Measurements from ENCODE around the gene LHFPL3.
"Not testable (repeated sequence)": the region's sequence is repeated elsewhere in the genome, so short reads cannot be mapped to it uniquely, and the experiment has no call there.

Gene LHFPL3

DNA sequence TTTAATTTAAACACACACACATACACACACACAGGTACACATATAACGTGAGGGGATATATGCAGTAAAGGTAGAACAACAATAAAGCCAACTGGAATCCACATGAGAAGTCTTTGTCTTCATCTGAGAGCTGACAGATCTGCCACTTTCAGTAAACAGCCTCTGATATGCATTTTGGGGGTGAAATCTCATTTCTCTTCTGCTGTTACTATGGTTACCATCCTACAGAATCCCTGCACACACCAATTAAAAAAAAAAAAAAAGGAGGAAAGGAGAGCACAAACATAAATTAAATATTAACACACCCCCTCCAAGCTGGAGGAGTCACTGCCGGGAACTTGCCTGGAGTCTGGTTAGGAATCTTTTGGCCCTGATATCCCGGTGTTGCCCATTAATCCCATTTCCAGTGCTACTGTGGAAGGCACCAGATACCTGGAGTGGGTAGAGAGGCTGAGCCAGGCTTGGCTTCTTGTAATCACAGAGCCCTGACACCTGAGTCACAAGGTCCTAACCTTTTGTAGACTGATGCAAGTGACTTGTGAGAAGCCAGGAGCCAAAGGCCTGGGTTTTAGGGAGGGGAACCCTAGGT, 169.1 kb downstream of the LHFPL3 start:
- no peak for DNase-seq

DNA sequence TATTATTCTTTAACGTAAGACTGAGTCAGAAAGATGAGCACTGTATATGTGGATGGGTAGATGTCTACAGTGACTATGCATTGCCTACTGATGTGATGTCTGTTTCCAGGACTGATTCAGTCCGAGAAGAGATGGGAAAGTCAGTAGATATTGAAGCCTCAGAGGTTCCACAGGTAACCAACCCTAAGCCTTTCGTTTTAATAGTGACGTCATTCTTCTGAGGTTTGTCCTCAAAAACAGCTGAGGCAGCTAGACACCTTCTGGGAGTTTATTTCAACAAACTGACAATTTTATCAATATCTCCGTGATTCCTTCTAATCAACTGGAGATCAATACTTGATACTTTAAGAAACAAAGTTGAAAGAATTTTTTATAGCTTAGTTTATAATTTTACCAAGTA, 171.6 kb downstream of the LHFPL3 start:
- DNase-seq, result no peak

DNA sequence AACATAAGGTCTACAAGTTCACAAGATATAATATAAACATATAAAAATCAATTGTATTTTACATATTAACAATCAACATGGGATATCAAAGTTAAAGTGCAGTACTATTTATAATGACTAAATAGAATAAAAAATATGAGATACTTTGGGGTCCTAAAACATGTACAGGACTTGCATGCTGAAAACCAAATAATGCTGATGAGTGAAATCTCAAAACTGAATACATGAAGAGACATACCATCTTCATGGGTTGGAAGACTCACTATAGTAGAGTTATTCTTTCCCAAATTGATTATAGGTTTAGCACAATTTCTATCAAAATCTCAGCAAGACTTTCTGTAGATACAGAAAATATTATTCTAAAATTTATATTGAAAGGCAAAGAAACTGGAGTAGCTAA, 181.5 kb downstream of the LHFPL3 start:
- DNase-seq, result no peak

DNA sequence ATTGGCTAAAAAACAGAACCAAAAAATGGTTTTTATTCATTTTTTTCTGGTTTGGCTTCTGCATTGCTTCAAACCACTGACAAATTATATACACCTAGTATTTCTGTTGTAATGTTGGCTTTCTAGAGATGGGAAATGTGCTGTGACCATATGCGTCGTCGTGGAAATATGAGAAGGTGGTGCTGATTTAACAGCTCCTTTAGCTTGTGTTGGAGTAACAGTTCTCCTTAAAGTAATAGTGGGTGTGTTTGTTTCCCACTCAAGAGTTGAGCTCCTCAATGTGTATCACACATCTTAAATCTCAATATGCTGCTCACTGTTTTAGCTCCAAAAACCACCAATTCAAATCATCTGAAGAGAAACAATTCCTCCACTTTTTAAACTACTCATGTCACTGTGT, 196.4 kb downstream of the LHFPL3 start:
- no peak for DNase-seq

DNA sequence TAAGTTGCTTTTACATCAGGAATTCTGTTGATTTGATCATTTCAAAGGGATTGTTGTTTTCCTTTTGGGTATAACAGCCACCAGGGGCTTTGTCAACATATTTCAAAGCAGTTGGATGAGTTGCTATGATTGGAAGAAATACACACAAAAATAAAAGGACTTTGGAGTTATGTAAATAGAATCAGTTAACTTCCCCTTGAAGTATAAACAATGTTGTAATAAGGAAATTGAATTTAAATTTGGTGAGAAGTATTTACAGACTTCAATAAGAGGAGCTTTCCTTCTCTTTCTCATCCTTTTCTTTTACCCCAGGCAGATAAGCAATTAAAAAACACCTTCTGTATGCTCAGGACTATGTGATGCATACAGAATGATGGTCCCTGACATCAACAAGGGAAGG, 199.7 kb downstream of the LHFPL3 start:
- DNase-seq, result no peak

DNA sequence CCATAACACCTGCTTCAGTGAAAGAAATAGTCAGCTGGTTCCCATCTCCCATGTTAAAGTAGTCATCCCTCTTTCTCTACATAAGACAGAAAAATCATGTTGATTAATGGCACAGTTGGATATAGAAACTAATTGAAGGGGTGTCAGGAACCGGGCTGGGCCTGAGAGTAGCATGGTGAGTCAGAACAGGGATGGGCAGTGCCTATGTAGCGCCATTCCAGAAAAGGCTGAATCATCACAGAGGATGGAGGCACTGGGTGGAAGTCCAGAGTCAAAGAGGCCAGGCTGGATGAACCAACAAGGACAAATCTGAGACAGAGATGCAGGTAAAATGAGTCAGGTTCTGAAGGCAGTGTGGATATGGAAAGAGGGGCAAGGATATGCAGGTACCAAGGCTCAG, 201.2 kb downstream of the LHFPL3 start:
- no peak for DNase-seq

DNA sequence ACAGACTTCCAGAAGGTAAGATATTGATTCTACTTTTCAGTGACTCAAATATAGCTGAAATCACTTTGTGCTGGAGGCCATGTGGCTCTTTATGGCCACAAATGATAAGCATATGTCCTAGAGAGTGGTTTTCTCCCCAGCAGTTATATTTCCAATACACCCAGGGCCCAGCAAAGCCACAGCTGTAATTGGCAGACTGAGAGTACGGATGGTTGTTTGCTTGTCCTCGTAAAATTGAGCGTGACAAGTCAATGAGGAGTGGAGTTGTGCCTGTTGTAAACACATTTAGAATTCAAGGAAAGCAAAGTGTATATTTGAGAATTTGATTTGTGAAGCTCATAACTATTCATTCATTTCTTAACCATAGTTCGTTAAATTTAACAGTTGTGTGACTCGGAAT, 201.8 kb downstream of the LHFPL3 start:
- DNase-seq, result no peak

DNA sequence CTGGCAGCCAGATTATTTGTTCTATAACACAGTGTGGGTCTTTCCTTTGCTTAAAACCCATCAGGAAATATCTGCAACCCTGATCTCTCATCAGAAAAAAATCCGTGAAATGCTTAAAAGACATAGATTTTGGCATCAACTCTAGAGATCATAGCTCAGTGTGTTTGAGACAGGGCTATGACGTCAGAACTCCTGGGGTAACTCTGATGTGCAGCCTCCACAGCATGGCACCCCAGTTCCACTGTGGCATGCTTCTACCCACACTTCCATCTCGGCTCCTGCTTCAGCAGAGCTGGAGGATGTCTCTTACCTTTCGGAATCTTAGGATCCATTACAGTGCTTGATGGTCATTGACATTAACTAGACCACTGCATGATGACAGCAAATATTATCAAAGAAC, 205.7 kb downstream of the LHFPL3 start:
- DNase-seq, result no peak

DNA sequence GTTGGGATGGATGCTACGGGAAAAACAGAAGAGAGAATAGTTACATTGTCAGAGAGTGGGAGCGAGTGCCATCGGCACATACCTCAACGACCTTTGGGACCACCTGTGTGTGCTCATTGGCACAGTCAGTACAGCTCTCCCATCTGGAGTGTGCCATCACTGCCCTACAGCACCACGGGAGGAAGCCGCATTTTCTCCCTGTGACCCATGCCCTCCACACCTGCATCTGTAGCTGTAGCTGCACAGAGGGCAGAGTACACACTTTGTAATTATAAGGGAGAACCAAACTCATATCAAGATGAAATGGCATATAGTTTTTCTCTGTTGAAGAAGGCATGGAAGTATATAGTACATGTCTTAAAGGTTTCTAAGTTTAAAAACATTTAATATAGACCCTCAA, 207.4 kb downstream of the LHFPL3 start:
- DNase-seq, result no peak

DNA sequence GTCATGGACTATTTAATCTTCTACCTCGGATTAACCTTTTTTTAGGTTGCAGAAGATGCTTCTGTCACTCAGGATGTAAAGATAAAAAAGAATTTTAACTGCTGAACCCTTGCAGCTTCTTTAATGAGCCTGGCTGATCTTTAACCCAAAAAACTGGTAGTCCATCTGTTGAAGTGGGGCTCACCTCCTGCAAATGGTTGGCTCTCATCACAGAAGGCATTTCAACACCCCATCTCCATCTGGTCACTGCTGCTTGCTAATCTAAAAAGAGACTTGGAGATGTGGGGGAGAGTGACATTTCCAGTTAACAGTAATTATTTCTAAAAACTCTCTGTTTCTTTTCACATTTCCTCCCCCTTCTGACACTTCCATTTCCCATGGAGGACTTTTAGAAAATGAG, 208.6 kb downstream of the LHFPL3 start:
- DNase-seq, result no peak

DNA sequence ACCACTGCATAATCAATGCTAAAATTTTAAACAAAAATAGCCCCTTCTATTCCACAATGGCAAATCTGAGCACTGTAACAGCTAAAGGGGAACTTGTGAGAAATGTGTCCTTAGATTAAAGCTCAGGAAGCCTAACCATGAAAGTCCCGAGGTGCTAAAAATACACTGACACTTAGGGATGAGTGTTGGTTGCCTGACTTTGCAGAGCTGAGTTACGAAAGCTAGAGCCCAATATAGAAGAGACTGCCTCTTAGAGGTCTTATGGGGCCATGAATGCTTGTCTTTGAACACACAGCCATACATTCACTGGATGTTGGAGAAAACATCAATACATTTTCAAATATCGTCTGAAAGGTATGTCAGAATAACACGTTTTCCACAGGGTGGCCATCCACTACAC, 209.7 kb downstream of the LHFPL3 start:
- no peak for DNase-seq

DNA sequence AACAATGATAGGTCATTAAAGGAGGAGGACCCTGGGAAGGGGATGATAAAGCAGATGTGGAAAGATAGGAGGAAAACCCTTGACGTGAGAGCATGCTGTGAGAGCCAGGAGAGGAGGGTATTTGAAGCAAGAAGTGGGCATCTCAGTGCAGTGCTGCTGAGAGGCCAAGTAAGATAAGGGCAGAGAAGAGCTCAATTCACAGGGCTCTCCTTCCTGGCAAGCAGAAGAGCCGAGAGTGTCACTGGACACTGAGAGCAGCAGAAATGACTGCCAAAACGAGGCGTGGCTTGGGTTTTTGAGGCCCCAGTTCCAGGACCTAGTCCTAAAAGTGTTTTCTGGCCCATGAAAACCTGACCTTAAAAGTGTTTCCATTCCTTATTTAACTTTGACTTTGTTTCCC, 213.5 kb downstream of the LHFPL3 start:
- DNase-seq, result no peak

DNA sequence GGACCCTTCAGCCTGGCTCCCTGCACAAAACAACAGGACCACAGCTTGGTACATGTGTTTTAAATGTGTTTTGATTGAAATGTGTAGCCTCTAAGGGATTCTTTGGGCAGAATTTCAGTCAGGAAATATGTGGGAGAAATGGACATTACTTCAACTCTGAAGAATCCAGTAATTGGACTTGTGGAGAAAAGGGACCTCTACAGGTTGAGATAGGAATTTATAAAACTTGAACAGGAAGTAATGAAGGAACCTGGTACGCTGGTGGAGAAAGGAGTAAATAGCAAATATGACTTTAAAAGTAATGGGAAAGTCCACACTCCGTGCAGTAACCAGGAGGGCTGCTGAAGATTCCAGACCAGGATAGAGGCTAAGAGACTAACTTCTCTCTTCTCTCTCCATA, 220.5 kb downstream of the LHFPL3 start:
- DNase-seq, result no peak

DNA sequence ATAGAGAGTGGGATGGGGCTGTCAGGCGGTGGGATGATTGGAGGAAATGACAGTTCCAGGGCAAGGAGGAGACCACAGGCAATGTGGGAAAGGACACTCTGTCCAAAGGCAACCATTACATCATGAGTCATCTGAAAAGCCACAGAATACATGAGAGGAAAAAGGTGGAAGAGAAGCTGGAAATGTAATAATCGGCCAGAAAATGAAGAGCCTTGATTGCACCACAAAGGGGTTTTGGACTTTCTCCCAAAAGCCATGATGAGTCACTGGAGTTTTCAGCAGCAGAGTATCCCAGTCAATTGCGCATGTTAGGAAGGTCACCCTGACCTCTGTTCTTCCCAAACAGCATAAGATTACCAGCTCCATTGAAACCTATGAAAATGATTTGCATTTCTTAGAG, 222.0 kb downstream of the LHFPL3 start:
- no peak for DNase-seq

DNA sequence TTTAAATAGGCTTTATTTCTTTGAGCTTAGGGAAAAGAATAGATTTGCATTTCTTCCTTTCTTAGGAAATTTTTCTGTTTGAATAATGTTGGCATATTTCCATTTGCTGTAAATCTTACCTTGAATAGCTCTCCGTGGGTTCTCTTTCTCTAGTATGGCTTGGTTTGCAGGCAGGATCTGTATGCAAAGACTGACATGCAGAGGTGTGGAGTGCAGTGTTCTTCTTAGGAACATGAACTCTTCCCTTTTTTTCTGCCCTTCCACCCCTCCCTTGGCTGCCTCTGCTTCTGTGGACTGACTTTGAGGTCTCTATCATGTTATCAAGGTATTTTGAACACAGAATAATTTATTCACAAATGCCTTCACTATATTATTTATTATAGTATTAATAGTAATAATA, 222.8 kb downstream of the LHFPL3 start:
- DNase-seq, result no peak

DNA sequence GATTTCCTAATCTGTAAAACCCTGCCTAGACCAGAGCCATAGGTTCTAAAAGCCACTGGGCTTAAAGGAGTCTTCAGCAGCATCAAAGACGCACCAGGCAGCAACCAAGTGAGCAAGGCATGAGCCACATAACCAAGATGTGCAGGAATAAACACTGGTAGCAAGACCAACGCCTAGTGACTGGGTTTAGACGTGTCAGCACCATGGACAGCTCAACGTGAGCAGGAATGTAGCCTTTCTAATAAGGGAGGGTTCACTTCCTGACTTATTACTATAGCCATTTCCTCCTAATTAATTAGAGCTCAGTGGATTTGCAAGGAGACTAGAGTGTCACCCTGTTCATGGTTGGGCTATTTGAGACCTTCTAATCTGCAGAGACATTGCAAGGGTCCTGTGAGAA, 223.7 kb downstream of the LHFPL3 start:
- DNase-seq, result no peak

DNA sequence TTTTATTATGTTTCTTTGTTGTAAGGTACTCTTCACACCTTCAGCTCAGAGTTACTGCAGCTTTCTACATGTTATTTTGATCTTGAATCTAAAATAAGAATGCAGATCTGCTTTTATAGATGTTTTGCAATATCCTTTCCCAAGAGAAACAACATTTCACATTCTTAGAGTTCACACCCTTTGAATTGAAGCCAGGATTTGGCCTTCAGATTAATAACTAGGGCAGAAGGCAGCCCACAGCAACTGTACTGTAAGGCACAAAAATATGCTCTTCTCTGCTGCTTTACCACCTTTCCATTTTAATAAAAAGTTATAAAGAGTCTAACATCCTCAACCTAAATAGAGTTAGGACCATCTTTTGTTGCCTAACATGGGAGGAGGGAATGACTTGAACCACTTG, 224.7 kb downstream of the LHFPL3 start:
- no peak for DNase-seq

DNA sequence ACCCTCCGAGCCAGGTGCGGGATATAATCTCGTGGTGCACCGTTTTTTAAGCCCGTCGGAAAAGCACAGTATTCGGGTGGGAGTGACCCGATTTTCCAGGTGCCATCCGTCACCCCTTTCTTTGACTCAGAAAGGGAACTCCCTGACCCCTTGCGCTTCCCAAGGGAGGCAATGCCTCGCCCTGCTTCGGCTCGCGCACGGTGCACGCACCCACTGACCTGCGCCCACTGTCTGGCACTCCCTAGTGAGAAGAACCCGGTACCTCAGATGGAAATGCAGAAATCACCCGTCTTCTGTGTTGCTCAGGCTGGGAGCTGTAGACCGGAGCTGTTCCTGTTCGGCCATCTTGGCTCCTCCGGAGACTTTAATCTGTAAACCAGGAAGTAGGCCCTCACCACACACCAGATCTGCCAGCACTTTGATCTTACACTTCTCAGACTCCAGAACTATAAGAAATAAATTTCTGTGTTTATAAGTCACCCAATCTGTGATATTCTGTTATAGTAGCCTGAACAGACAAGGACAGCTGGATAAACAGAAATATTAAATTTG, 235.0 kb downstream of the LHFPL3 start:
- not testable (repeated sequence) for DNase-seq

DNA sequence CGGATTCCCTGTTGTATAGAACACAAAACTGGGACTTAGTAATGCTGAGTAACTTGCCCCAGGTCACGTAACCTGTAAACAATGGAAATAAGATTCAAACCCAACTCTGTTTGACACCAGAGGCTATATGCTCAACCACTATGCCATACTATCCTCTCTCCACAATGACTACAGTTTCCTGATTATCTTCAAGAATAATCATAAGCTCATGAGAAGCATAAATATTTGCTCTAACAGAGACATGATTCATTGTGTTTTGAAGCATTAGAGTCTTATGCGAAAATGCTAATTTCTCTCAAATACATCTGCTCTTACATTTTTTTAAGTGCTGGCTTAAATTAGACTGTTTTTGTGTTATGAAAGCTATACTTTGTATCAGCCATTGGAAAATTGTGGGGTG, 241.3 kb downstream of the LHFPL3 start:
- DNase-seq, result no peak

DNA sequence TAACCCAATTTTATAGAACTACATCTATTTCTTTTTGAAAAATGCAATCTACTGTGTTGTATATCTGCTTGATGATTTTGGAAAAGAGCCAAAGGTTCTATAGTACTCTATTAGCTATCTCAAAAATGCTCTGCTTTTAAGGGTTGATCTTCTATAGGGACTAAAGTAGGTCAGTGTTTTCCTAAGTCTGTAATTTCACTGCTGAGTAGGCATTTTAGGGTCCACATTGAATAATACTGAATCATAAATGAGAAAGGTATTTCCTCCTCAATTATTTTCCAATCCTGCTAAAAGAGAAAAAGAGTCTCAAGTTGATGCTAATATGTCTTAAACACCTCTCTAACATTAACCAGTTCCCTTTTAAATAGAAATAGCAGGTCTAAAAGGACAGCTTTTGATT, 244.2 kb downstream of the LHFPL3 start:
- DNase-seq, result no peak

DNA sequence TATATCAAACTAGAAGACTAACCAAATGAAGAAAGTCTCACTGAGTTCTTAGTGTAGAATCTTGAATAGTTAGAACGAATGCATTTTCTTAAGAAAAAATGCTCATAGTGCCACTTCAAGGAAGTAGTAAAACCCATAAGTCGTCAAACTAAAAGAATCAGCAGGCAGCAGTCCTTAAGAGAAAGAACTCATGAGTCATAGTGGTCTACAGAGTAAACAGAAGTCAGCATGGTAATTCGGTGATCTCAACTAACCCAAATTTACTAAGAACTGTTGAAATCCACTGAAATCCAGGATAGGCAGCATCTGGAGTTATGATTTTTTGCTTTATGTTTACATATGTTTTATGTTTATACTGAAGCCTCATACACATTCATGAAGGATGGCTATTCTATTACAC, 256.2 kb downstream of the LHFPL3 start:
- DNase-seq, result no peak

DNA sequence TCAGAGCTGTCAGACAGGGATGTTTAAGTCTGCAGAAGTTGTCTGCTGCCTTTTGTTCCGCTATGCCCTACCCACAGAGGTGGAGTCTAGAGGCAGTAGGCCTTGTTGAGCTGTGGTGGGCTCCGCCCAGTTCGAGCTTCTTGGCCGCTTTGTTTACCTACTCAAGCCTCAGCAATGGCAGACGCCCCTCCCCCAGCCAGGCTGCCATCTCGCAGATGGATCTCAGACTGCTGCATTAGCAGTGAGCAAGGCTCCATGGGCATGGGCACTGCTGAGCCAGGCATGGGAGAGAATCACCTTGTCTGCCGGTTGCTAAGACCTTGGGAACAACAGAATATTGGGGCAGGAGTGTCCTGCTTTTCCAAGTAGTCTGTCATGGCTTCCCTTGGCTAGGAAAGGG, 267.2 kb downstream of the LHFPL3 start:
- DNase-seq, result not testable (repeated sequence)

DNA sequence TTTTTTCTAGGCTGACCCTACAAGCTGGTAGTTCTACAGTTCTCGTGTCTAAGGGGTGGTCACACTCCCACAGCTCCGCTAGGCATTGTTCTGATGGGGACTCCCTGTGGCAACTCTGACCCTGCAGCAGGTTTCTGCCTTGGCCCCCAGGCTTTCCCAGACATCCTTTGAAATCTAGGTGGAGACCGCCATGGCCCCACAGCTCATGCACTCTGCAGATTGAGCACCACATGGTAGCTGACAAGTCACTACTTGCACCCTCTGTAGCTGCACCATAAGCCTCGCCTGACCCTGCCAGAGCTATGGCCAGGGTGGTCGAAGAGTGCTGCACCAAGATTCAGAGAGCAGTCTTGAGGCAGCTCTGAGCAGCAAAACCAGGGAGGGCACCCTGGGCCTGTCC, 275.6 kb downstream of the LHFPL3 start:
- DNase-seq, result no peak

DNA sequence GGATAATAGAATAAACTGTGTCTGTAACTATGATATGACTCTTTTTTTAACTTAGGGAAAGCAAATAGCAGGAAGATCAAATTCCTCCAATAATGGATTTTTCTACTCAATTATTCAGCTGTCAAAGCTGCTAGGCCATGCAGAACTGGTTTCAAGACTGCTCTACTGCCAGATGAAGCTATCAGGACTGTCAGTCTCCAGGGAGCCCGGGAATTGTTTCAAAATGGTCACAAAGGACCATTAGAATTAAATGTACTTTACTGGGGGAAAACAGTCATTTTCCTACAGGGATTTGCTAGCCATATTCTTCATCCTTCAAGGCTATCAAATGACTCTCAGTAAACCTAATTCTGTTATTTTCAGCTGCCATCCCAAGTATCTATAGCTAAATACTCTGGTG, 276.3 kb downstream of the LHFPL3 start:
- no peak for DNase-seq

DNA sequence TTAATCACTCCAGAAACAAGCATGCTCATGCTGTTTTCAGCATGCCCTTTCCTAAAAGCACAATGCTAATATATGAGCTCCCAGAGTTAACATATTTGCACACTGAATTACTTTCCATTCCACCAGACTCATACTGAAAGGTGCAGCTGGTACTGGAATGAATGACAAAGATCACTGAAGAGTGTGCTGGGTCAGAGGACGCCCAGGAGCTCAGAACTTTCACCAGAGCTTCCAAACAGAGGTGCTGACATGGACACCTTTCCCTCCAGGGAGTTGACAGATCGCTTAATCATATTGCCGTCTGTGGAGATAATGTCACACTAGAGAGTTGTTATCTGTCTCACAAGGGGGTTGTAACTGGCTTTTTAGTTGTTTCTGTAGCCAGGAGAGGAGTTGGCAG, 292.9 kb downstream of the LHFPL3 start:
- no peak for DNase-seq

DNA sequence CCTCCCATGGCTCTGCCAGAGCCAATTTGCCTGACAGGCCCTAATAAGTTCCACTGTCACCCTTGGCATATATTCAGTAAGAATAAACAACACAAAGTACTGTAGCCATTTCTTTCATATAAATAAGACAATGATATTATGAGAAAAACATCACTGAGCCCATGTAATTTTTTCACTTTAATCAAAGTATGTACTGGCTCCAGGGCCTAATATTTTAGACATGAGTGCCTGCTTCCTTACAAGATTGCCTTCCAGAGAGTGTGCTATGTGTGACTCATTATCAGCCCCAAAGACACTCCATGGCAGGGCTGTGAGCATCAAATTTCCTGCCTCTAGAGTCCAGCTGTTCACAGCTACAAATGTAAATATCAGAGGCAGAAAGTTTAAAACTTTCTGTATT, 297.6 kb downstream of the LHFPL3 start:
- DNase-seq, result no peak
